CD14-positive monocyte (primary cell): ENCODE data around the gene MMP27. TPM values are rescaled to one million over a fixed set of nuclear protein-coding genes. Genes with fewer than 3 reads are reported as not detected.

Experiments
- DNase-seq, 3 donors: peaks; one replicate each; pipeline ENCODE4 v3.0.0-alpha.2; 2011 to 2022
- H2AFZ ChIP-seq: 2 replicates; pipeline ENCODE4 v1.6.0; 2012; ENCODE audit warnings: mild to moderate bottlenecking, low read depth, low read length, inconsistent platforms; ENCODE audit not compliant: insufficient read depth, poor library complexity, severe bottlenecking
- H3K27ac ChIP-seq, 2 donors: 1 replicate in 1 of 2; 2 replicates in 1 of 2; pipeline ENCODE4 v1.5.1; 2012 to 2013; ENCODE audit warnings: low read length in 2 of 2, control low read depth in 1 of 2, inconsistent platforms in 1 of 2, low read depth in 1 of 2, mild to moderate bottlenecking in 1 of 2
- H3K27me3 ChIP-seq, 2 donors: one replicate each; pipeline versions ENCODE4 v1.6.0 to v1.6.1; 2011 to 2013; ENCODE audit warnings: low read length in 2 of 2; ENCODE audit not compliant: control insufficient read depth in 2 of 2, insufficient read depth in 2 of 2
- H3K36me3 ChIP-seq, 2 donors: replicated peaks in 1 of 2; 1 replicate in 1 of 2; 2 replicates in 1 of 2; pipeline versions ENCODE4 v1.5.1 to v1.6.1; 2012 to 2013; ENCODE audit warnings: low read length in 2 of 2, control low read depth in 1 of 2, inconsistent platforms in 1 of 2, mild to moderate bottlenecking in 1 of 2; ENCODE audit not compliant: insufficient read depth in 2 of 2, control insufficient read depth in 1 of 2
- H3K4me1 ChIP-seq, 2 donors: 1 replicate in 1 of 2; 2 replicates in 1 of 2; pipeline versions ENCODE4 v1.5.1 to v1.6.1; 2012 to 2013; ENCODE audit warnings: low read length in 2 of 2, control low read depth in 1 of 2, inconsistent platforms in 1 of 2, mild to moderate bottlenecking in 1 of 2, moderate library complexity in 1 of 2; ENCODE audit not compliant: insufficient read depth in 2 of 2, control insufficient read depth in 1 of 2
- H3K4me2 ChIP-seq: replicated peaks from 2 replicates; pipeline ENCODE3; 2012; ENCODE audit warnings: low read length, moderate library complexity, mild to moderate bottlenecking; ENCODE audit not compliant: poor library complexity, severe bottlenecking; ENCODE audit errors: extremely low read depth
- H3K4me3 ChIP-seq, 3 experiments: fragments of 200-600 bp in 1 of 3; sonication (generic) in 1 of 3; replicated peaks in 1 of 3; 1 replicate in 2 of 3; 2 replicates in 1 of 3; pipeline ENCODE4 v1.5.1; 2011 to 2013; ENCODE audit warnings: low read length in 3 of 3, mild to moderate bottlenecking in 3 of 3, control low read depth in 2 of 3, low read depth in 2 of 3, inconsistent platforms in 1 of 3, moderate library complexity in 1 of 3
- H3K79me2 ChIP-seq: 2 replicates; pipeline ENCODE4 v1.6.0; 2012; ENCODE audit warnings: mild to moderate bottlenecking, control low read depth, inconsistent platforms, low read length, moderate library complexity; ENCODE audit not compliant: insufficient read depth
- H3K9ac ChIP-seq: 2 replicates; pipeline ENCODE4 v1.6.0; 2017; ENCODE audit warnings: low read length, mild to moderate bottlenecking; ENCODE audit not compliant: insufficient read depth, poor library complexity, severe bottlenecking
- H3K9me3 ChIP-seq, 2 donors: replicated peaks in 1 of 2; 1 replicate in 1 of 2; 2 replicates in 1 of 2; pipeline versions ENCODE4 v1.5.1 to v1.6.1; 2012 to 2013; ENCODE audit warnings: low read length in 2 of 2, control low read depth in 1 of 2; ENCODE audit not compliant: control insufficient read depth in 1 of 2, insufficient read depth in 1 of 2
- H4K20me1 ChIP-seq: 2 replicates; pipeline ENCODE4 v1.6.0; 2012; ENCODE audit warnings: mild to moderate bottlenecking, low read length, control low read depth, moderate library complexity; ENCODE audit not compliant: insufficient read depth
- H3K27ac Mint-ChIP-seq, 7 donors: one replicate each; pipeline ENCODE4 v1.8.0; 2020; ENCODE audit warnings: mild to moderate bottlenecking in 7 of 7, mixed read lengths in 7 of 7, moderate library complexity in 6 of 7, inconsistent platforms in 2 of 7
- H3K27me3 Mint-ChIP-seq, 3 donors: one replicate each; pipeline ENCODE4 v1.8.0; 2021 to 2022; ENCODE audit warnings: low read depth in 3 of 3, mild to moderate bottlenecking in 3 of 3, mixed read lengths in 3 of 3, moderate library complexity in 3 of 3, inconsistent platforms in 1 of 3
- H3K36me3 Mint-ChIP-seq, 2 donors: one replicate each; pipeline ENCODE4 v1.8.0; 2020; ENCODE audit warnings: mixed read lengths in 2 of 2, inconsistent platforms in 1 of 2, mild to moderate bottlenecking in 1 of 2
- H3K4me1 Mint-ChIP-seq: one replicate; pipeline ENCODE4 v1.8.0; 2020; ENCODE audit warnings: mild to moderate bottlenecking, mixed read lengths
- H3K4me3 Mint-ChIP-seq, 2 donors: one replicate each; pipeline ENCODE4 v1.8.0; 2020; ENCODE audit warnings: mild to moderate bottlenecking in 2 of 2, mixed read lengths in 2 of 2, moderate library complexity in 1 of 2
- H3K9me3 Mint-ChIP-seq, 7 donors: one replicate each; pipeline ENCODE4 v1.8.0; 2020 to 2022; ENCODE audit warnings: mixed read lengths in 7 of 7, mild to moderate bottlenecking in 6 of 7, moderate library complexity in 6 of 7, inconsistent platforms in 2 of 7
- WGBS: methylation state at CpG from one replicate; pipeline ENCODE4 v1.1.5; 2013; ENCODE audit warnings: missing lambda C conversion rate; ENCODE audit not compliant: insufficient coverage; 5-methylcytosine and 5-hydroxymethylcytosine counted together
- intact Hi-C, 2 donors: fragments of 100-400 bp; cut with micrococcal nuclease; formaldehyde crosslinking; loops; one replicate each; pipeline versions ENCODE4 v1.15.0 to v1.15.1; 2023
- polyA plus RNA-seq, 3 donors: library from polyadenylated mRNA; depleted of rRNA in 1 of 3; unstranded in 2 of 3; stranded (reverse) in 1 of 3; fragments of 300-500 nt in 2 of 3; fragments of >200 nt in 1 of 3; fragmentation: Illumina TruSeq in 2 of 3; gene quantifications; 1 replicate in 2 of 3; 2 replicates in 1 of 3; pipeline ENCODE4 v1.2.3, GENCODE V29; 2012 to 2021
- TF ChIP-seq, protein P1 (sequence below): fragments of 200-600 bp; IDR thresholded peaks from one replicate; pipeline ENCODE4 v1.8.0; 2022; ENCODE audit warnings: antibody characterized with exemption, mild to moderate bottlenecking

MMP27 gene
- polyA plus RNA-seq, 3 donors = not detected

DNA sequence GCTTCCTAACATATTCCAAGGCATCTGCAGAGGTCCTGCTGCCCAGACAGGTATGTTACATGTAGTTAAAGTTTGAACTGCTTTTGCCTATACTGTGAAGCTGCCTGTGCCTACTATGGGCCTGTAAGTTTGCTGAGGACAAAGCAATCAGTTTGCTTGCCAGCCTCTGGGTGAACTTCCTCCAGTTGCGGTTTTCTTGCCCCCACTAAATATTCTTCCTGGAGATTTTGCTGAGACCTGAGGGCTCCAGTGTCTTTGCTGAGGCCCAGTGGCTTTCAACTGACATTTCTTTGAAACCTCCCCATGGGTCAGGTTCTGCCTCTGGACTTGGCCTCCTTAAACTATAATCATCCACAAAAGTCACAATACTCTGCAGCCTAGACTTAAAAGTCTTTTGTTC lies 50.8 kb downstream of the MMP27 start:
- no peaks in the 10 kb centered on the region for H3K4me1 Mint-ChIP-seq
- H3K36me3 ChIP-seq = no peaks in the 10 kb centered on the region
- H3K4me2 ChIP-seq = no peak overlapping the region
- no peaks in the 10 kb centered on the region for H3K36me3 Mint-ChIP-seq
- no peak overlapping the region for H3K4me3 ChIP-seq
- H3K27me3 Mint-ChIP-seq = peaks cover 2 to 6% (median 3%) of the 10 kb centered on the region in 3 donors
- peaks cover 0 to 4% of the 10 kb centered on the region in 2 donors for H3K27me3 ChIP-seq
- H3K9ac ChIP-seq = no peak overlapping the region
- H2AFZ ChIP-seq = no peak overlapping the region
- H3K27ac ChIP-seq = no peak overlapping the region
- peaks cover 0 to 5% (median 4%) of the 10 kb centered on the region in 7 donors for H3K9me3 Mint-ChIP-seq
- peak overlapping the region in 1 of 7 donors; percentile 47 for H3K27ac Mint-ChIP-seq
- H3K4me1 ChIP-seq = no peaks in the 10 kb centered on the region
- intact Hi-C loops = no loop called here
- DNase-seq = no peak
- H3K9me3 ChIP-seq = peaks cover 0 to 6% of the 10 kb centered on the region in 2 donors
- no peak overlapping the region for H3K4me3 Mint-ChIP-seq
- H3K79me2 ChIP-seq = no peaks in the 10 kb centered on the region
- TF ChIP-seq, protein P1, sequence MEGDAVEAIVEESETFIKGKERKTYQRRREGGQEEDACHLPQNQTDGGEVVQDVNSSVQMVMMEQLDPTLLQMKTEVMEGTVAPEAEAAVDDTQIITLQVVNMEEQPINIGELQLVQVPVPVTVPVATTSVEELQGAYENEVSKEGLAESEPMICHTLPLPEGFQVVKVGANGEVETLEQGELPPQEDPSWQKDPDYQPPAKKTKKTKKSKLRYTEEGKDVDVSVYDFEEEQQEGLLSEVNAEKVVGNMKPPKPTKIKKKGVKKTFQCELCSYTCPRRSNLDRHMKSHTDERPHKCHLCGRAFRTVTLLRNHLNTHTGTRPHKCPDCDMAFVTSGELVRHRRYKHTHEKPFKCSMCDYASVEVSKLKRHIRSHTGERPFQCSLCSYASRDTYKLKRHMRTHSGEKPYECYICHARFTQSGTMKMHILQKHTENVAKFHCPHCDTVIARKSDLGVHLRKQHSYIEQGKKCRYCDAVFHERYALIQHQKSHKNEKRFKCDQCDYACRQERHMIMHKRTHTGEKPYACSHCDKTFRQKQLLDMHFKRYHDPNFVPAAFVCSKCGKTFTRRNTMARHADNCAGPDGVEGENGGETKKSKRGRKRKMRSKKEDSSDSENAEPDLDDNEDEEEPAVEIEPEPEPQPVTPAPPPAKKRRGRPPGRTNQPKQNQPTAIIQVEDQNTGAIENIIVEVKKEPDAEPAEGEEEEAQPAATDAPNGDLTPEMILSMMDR = no peak
- WGBS = 100% methylated on average over 1 of the region's 1 CpG
- no peaks in the 10 kb centered on the region for H4K20me1 ChIP-seq

DNA sequence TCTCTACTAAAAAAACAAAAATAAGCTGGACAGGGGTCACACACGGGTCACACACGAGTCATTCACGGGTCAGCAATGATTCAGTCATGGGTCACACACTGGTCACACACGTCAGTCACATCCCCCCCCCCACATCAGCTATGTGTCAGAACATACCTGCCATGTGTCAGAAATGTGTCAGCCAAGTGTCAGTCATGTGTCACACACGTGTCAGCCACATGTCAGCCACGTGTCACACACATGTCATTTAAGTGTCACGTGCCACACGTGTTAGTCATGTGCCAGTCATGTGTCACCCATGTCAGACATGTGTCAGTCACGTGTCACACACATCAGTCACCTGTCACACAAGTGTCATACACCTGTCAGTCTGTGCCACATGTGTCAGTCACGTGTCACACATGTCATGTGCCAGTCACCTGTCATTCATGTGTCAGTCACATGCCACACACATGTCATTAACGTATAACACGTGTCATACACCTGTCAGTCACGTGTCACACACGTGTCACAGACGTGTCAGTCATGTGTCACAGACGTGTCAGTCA lies 51.8 kb downstream of the MMP27 start:
- Mint-ChIP-seq H3K4me3 (no peak overlapping the region), H3K27me3 (peaks cover 2 to 6% (median 2%) of the 10 kb centered on the region in 3 donors), H3K9me3 (peaks cover 0 to 7% (median 4%) of the 10 kb centered on the region in 7 donors), H3K27ac (peak overlapping the region in 1 of 7 donors; percentile 50), H3K4me1 (no peaks in the 10 kb centered on the region), H3K36me3 (no peaks in the 10 kb centered on the region)
- intact Hi-C loops = no loop called here
- peaks cover 0 to 4% of the 10 kb centered on the region in 2 donors for H3K27me3 ChIP-seq
- no peak overlapping the region for H3K4me3 ChIP-seq
- TF ChIP-seq, protein P1 = no peak
- no peaks in the 10 kb centered on the region for H3K79me2 ChIP-seq
- H3K4me1 ChIP-seq = no peaks in the 10 kb centered on the region
- peaks cover 0 to 6% of the 10 kb centered on the region in 2 donors for H3K9me3 ChIP-seq
- WGBS = 97% methylated on average over 10 of the region's 16 CpGs
- H3K27ac ChIP-seq = no peak overlapping the region
- H3K4me2 ChIP-seq = no peak overlapping the region
- no peak overlapping the region for H2AFZ ChIP-seq
- no peaks in the 10 kb centered on the region for H4K20me1 ChIP-seq
- no peaks in the 10 kb centered on the region for H3K36me3 ChIP-seq
- no peak overlapping the region for H3K9ac ChIP-seq
- DNase-seq = peak in 1 of 3 donors; percentile 15
